NB4 (cell line): ENCODE results near the gene CXCL6.

Source experiments
- MYC ChIP-seq: IDR thresholded peaks from 2 replicates; pipeline ENCODE4 v1.6.1; 2011; ENCODE audit warnings: low read depth, low read length
- POLR2A ChIP-seq: IDR thresholded peaks from 2 replicates; pipeline ENCODE4 v1.6.1; 2011; ENCODE audit warnings: mild to moderate bottlenecking; ENCODE audit not compliant: insufficient read length; ENCODE audit errors: extremely low read depth
- TF ChIP-seq, protein P1 (sequence below): IDR thresholded peaks from one replicate; pipeline ENCODE4 v1.5.1; 2012; ENCODE audit warnings: low read depth, low read length

- TF ChIP-seq, protein P1, sequence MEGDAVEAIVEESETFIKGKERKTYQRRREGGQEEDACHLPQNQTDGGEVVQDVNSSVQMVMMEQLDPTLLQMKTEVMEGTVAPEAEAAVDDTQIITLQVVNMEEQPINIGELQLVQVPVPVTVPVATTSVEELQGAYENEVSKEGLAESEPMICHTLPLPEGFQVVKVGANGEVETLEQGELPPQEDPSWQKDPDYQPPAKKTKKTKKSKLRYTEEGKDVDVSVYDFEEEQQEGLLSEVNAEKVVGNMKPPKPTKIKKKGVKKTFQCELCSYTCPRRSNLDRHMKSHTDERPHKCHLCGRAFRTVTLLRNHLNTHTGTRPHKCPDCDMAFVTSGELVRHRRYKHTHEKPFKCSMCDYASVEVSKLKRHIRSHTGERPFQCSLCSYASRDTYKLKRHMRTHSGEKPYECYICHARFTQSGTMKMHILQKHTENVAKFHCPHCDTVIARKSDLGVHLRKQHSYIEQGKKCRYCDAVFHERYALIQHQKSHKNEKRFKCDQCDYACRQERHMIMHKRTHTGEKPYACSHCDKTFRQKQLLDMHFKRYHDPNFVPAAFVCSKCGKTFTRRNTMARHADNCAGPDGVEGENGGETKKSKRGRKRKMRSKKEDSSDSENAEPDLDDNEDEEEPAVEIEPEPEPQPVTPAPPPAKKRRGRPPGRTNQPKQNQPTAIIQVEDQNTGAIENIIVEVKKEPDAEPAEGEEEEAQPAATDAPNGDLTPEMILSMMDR = no peak
- TF ChIP-seq POLR2A (no peak), MYC (no peak)
Measured at GRCh38 chr4:73798842-73799241, 37.6 kb upstream of the CXCL6 start.
